Measurements from ENCODE around the gene MAP6D1. TPM values are rescaled to one million over a fixed set of nuclear protein-coding genes. Genes with fewer than 3 reads are reported as not detected.

Gene MAP6D1
- total and polyA plus RNA-seq, 7 donors = 0.34 to 2.1 (median 0.63) TPM; not detected in 3

- no peaks in the 10 kb centered on the region for H3K27me3 ChIP-seq
- no peak for DNase-seq
- H3K4me1 ChIP-seq = no peaks in the 10 kb centered on the region
- WGBS, 2 donors = 86 to 90% methylated on average over 20 of the region's 20 CpGs
- H3K27ac ChIP-seq = no peak overlapping the region
- intact Hi-C loops (cut with DNase I) = no loop called here
- no peak for TF ChIP-seq POLR2A (IDR thresholded peaks at IDR 0.05)
- H3K4me3 ChIP-seq = no peak overlapping the region
- peaks cover 0 to 17% (median 0%) of the 10 kb centered on the region in 4 donors for H3K36me3 ChIP-seq
- no peaks in the 10 kb centered on the region for H3K9me3 ChIP-seq
Measured at GRCh38 chr3:183816681-183817510, 8.5 kb downstream of the MAP6D1 start.

GRCh38 chr3:183815951-183816475 lies 9.4 kb downstream of the MAP6D1 start:
- no peaks in the 10 kb centered on the region for H3K4me1 ChIP-seq
- TF ChIP-seq CTCF (IDR thresholded peaks at IDR 0.05) = no peak
- TF ChIP-seq EP300 (IDR thresholded peaks at IDR 0.05) = no peak
- no peak for TF ChIP-seq POLR2AphosphoS5 (IDR thresholded peaks at IDR 0.05)
- no peak for TF ChIP-seq POLR2A (IDR thresholded peaks at IDR 0.05)
- WGBS, 2 donors = 76 to 85% methylated on average over 12 of the region's 12 CpGs
- no peak overlapping the region for H3K27ac ChIP-seq
- no peaks in the 10 kb centered on the region for H3K9me3 ChIP-seq
- H3K4me3 ChIP-seq = no peak overlapping the region
- H3K27me3 ChIP-seq = no peaks in the 10 kb centered on the region
- DNase-seq = no peak
- H3K36me3 ChIP-seq = peaks cover 0 to 26% (median 2%) of the 10 kb centered on the region in 4 donors
- intact Hi-C loops (cut with DNase I) = no loop called here

- Histone ChIP-seq H3K36me3 (peaks cover 0 to 31% (median 7%) of the 10 kb centered on the region in 4 donors), H3K4me3 (no peak overlapping the region), H3K27ac (no peak overlapping the region), H3K27me3 (no peaks in the 10 kb centered on the region), H3K4me1 (no peaks in the 10 kb centered on the region), H3K9me3 (no peaks in the 10 kb centered on the region)
- no peak for DNase-seq
- no peak for TF ChIP-seq CTCF (IDR thresholded peaks at IDR 0.05)
- no peak for TF ChIP-seq POLR2A (IDR thresholded peaks at IDR 0.05)
- no peak for TF ChIP-seq EP300 (IDR thresholded peaks at IDR 0.05)
- no peak for TF ChIP-seq POLR2AphosphoS5 (IDR thresholded peaks at IDR 0.05)
- intact Hi-C loops (cut with DNase I) = no loop called here
- 71 to 80% methylated on average over 9 of the region's 9 CpGs for WGBS, 2 donors
Measured at GRCh38 chr3:183815563-183815940, 9.8 kb downstream of the MAP6D1 start.

GRCh38 chr3:183814240-183814639 lies 11.1 kb downstream of the MAP6D1 start:
- H3K9me3 ChIP-seq = no peaks in the 10 kb centered on the region
- no peak for TF ChIP-seq CTCF (IDR thresholded peaks at IDR 0.05)
- TF ChIP-seq POLR2AphosphoS5 (IDR thresholded peaks at IDR 0.05) = no peak
- no peak for TF ChIP-seq EP300 (IDR thresholded peaks at IDR 0.05)
- TF ChIP-seq POLR2A (IDR thresholded peaks at IDR 0.05) = no peak
- 98 to 100% methylated on average over 1 of the region's 1 CpG for WGBS, 2 donors
- peaks cover 0 to 44% (median 19%) of the 10 kb centered on the region in 4 donors for H3K36me3 ChIP-seq
- H3K27ac ChIP-seq = no peak overlapping the region
- intact Hi-C loops (cut with DNase I) = no loop called here
- no peak overlapping the region for H3K4me3 ChIP-seq
- DNase-seq = no peak
- H3K27me3 ChIP-seq = no peaks in the 10 kb centered on the region
- H3K4me1 ChIP-seq = no peaks in the 10 kb centered on the region

GRCh38 chr3:183812761-183813445 lies 12.5 kb downstream of the MAP6D1 start:
- no peak for DNase-seq
- Histone ChIP-seq H3K36me3 (peaks cover 6 to 57% (median 25%) of the 10 kb centered on the region in 4 donors), H3K27me3 (no peaks in the 10 kb centered on the region), H3K27ac (no peak overlapping the region), H3K4me1 (no peaks in the 10 kb centered on the region), H3K4me3 (no peak overlapping the region), H3K9me3 (no peaks in the 10 kb centered on the region)
- TF ChIP-seq EP300 (IDR thresholded peaks at IDR 0.05) (no peak), POLR2A (IDR thresholded peaks at IDR 0.05) (no peak)
- intact Hi-C loops (cut with DNase I) = no loop called here
- WGBS, 2 donors = 88 to 89% methylated on average over 8 of the region's 8 CpGs

Measured in sigmoid colon (tissue), 7 donors.